Activated T-cell treated with anti-CD3 and anti-CD28 coated beads for 1 hour (primary cell): ENCODE measurements around the gene NSF.
"Not testable (repeated sequence)": the region's sequence is repeated elsewhere in the genome, so short reads cannot be mapped to it uniquely, and the experiment has no call there.

ENCODE experiments used
- DNase-seq: peaks from one replicate; pipeline ENCODE4 v3.0.0-alpha.2; 2020; ENCODE audit warnings: low read depth

Gene NSF

DNA sequence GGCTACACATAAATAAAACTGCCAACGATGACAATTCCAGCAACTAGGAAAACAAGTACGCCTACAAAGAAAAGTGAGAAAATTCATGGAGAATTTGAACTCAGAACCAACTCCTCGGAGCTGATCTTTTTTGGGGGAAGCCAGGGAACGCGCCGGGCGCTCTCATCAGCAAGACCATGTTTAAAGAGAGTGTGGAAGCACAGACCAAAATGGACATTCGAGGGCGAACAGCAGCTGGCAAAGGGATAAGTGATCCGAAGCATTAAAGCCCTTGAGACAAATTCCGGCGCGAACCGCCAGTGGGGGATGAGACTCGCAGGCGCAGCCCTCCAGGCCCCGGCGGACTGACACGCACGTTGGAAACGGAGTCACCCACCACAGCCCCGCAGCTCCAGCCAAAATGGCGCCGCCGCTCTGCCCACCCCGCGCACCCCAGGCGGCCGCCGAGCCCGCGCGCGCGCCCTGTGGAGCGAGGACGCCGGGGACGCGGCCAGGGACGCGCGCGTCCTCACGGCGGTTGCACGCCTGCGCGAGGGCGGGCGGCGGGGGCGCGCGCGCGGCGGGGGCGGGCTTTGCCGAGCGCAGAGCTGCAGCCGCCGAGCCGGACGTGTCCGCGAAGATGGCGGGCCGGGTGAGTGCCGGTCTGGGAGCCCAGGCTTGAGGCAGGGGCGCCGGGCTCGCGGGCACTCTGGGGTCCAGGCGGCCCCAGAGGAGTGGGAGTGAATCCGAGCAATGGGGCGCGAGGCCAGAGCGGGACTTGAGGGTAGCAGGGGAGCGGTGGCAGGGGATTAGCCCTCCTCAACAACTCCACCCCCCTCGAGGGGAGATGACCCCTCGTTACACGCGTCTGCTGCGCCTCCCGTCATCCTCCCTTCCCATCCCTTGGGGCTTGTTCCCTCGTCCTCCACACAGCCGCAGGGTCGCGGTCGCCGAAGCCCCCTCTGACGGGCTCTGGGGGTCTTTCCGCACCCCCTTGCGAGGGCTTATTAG lies at the start of gene NSF:
TSS of gene NSF (plus strand) at position 513 of the 990 bp plus-strand sequence. CDS start at position 620, 107 bp downstream.
- not testable (repeated sequence) for DNase-seq

GRCh38 chr17:46548607-46549006 lies 41.9 kb upstream of the NSF start:
- not testable (repeated sequence) for DNase-seq

- not testable (repeated sequence) for DNase-seq
These were observed 31.3 kb upstream of the NSF start for GRCh38 chr17:46559155-46559554.

DNA sequence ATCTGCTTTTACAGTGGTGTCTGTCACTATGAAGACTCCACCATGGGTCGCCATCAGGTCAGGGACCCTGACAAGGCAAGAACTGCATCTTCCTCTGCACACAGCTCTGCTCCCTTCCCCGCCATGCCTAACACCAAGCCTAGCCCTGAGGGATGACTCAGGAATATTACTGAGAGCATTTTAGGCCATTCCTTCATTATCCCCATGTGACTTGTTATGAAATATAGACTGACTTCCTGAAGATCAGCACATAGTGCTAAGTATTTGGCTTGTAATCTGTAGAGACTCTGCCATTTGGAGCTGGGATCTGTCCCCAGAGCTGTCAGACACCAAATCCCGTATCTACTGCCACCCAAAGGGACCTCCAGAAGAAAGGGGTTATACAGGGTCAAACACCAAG lies 30.4 kb upstream of the NSF start:
- not testable (repeated sequence) for DNase-seq

- DNase-seq: not testable (repeated sequence)
These were observed 24.2 kb upstream of the NSF start for GRCh38 chr17:46566284-46566683.

DNA sequence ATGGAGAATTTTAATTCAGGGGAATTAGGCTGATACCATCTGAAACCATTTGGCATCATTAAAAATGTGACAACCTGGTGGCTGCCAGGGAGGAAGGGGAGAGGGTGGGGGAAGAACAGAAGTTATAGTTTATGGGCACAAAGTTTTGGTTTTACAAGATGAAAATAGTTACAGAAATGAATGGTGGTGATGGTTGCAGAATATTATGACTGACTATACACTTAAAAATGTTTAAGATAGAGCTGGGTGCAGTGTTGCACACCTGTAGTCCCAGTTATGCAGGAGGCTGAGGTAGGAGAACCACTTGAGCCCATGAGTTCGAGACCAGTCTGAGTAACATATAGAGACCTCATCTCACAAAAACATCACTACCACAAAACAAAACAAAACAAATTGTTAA lies 23.5 kb upstream of the NSF start:
- not testable (repeated sequence) for DNase-seq

DNA sequence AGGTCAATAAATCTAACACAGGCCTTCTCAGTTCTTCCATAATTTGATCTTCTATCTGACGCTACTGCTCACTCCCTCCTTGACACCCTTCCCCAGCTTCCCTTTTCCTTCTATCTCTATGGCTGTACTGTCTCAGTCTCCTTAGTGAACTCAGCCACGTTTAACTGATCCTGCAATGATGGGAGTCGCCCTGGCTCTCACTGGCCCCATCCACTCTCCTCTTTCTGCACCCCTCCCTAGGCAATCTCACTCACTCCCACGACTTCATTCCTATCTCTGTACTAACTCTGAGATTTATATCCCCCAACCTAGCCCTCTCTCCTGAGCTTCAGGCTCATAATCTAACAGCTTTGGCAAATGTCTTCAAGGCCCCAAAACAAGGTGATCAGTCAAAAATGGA lies 18.7 kb upstream of the NSF start:
- DNase-seq: not testable (repeated sequence)

DNA sequence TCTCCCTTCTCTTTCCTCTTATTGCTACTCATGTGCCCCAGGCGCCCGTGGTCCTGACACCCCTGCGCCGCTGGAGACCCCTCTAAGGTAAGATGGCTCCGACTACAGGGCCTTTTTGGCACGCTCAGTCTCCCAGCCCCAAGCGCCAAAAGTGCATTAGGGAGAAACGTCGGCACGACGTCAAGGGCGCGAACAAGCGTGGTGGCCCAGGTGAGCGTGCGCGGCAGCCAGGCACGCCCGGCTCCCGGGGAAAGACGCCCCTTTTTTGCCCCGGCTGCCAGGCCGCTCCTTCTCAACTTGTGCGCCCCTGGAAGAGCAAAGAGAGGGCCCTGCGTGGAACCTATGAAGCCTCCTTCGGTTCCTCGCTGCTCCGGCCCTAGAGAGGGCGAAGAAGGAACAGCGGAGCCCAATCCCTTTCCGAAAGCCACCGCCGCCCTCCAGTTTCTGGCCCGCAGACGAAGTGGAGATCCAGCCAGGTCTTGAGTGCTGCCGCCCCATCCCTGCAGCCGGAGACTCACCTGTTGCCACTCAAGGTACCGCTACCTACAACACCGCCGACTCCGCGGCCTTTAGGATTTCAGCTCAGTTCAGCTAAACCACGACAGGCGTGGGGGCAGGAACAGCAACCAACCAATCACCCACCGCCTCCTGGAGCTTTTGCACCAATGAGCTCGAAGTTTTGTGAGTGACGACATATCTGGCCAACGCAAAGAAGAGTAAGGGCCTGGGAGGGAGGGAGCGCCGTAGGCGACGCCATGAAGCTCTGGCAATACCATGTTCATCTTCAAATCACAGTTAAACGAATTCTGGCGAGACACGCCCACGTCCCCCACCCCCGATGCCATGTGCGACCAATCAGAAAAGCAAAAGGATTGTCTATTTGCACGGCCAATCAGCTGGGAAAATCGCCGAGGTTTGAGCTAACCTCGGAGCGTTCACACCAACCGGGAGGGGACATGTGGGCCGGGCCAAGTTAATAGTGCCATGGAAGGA lies 11.1 kb upstream of the NSF start, which contains the start of gene ARL17A:
TSS of gene ARL17A (minus strand) at position 609 of the 993 bp plus-strand sequence. CDS start 3,369 bp downstream, outside the sequence.
- peak; percentile 56 for DNase-seq

- DNase-seq: not testable (repeated sequence)
These were observed 10.4 kb upstream of the NSF start for GRCh38 chr17:46580082-46580481.

GRCh38 chr17:46585444-46585843 lies 5.0 kb upstream of the NSF start:
- not testable (repeated sequence) for DNase-seq

- not testable (repeated sequence) for DNase-seq
These were observed 863 bp downstream of the NSF start for GRCh38 chr17:46591332-46591731.

DNA sequence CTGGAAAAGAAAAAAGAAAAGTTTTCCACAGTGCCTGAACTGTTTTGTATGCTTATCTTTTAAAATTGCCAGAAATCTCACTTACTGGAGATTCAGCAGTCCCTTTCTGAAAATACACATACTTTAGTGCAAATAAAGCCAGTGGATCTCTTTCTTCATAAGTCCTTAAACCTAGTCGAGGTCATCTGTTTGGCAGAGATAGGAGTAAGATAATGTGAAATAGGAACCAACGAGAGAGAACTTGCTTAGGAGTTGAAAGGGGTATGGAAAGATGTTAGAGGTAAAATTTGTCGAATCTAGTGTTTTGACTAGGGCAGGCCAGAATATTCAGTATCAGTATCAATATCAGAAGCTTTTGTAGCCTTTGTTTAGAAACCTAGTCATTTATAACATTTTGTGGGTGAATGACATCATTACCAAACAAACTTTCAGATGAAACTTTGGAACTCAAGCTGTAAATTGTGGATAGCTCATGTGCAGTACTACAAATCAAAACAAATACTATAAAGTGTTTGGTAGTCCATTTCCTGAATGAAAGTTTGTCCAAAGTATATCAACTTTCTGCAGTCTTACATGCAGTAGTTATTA lies 8.0 kb downstream of the NSF start:
- DNase-seq: not testable (repeated sequence)

DNA sequence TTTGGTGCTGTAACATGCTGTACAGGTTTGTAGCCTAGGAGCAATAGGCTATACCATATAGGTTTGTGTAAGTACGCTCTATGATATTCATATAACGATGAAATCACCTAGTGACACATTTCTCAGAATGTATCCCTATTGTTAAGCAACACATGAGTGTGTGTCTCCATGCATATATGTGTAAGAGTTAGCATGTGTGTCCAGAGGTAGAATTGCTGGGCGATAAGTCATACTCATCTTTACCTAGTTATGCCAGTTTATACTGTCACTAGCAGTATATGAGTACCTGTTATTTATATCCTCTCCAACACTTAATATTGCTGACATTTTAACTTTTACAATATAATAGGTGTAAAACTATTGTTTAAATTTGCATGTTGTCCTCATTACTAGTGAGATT lies 10.3 kb downstream of the NSF start:
- not testable (repeated sequence) for DNase-seq

- not testable (repeated sequence) for DNase-seq
These were observed 12.7 kb downstream of the NSF start for GRCh38 chr17:46603125-46603524.

GRCh38 chr17:46611304-46611703 lies 20.8 kb downstream of the NSF start:
- DNase-seq: not testable (repeated sequence)

DNA sequence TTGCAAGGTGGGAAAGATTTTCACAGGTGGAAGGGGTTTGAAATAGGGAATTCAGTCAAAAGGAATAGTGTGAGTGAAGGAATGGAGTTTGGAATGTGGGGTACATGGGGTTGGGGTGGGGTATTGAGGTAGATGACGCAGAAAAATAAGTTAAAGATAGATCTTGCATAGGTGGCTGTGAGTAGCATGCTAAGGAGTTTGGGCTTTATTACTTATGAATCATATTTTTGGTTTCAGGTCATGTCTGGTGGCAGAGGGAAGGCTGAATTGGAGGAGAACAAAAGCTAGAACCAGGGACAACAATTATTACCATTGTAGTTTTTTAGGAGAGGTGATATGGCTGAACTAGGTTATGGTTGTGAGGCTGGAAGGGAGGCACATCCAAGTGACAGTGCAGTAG lies 23.4 kb downstream of the NSF start:
- DNase-seq: not testable (repeated sequence)

GRCh38 chr17:46617121-46617520 lies 26.7 kb downstream of the NSF start:
- not testable (repeated sequence) for DNase-seq

DNA sequence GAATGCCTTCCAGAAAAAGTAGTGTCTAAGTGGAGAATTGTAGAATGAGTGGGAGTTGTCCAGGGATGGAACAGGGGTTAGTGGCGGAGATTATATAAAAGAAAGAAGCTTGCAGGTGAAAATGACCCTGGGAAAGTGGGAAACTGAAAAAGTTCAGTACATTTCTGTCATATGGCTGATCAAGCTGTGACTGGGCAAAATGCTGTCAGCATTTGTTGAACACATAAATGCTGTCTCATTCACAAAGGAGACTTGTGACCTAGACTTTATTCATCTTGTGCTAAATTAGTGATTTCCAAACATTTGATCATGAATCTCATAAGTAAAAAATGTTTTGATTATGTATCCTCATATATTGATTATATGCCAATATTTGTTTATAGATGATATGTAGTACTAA lies 28.5 kb downstream of the NSF start:
- not testable (repeated sequence) for DNase-seq

DNA sequence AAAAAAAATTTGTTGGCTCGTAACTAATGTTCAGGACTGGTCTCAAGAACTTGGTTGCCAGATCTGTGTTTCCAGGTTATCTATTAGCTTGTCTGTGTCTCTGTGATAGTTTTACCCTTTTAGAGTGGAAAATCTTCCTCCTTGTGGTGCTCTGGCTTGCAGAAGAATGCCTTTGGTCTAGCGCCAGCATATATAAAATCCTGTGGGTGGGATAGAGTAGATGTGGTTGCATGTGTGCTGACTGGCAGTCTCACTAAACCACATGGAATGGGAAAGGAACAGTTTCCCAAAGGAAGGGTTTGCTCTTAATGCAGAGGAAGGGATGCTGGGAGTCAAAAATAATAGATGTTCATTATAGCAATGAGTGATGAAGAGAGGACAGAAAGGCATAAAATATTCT lies 33.3 kb downstream of the NSF start:
- not testable (repeated sequence) for DNase-seq

GRCh38 chr17:46624726-46625125 lies 34.3 kb downstream of the NSF start:
- DNase-seq: not testable (repeated sequence)

GRCh38 chr17:46627452-46627851 lies 37.0 kb downstream of the NSF start:
- not testable (repeated sequence) for DNase-seq
